ENCODE data around the gene METTL22.

METTL22 gene

DNA sequence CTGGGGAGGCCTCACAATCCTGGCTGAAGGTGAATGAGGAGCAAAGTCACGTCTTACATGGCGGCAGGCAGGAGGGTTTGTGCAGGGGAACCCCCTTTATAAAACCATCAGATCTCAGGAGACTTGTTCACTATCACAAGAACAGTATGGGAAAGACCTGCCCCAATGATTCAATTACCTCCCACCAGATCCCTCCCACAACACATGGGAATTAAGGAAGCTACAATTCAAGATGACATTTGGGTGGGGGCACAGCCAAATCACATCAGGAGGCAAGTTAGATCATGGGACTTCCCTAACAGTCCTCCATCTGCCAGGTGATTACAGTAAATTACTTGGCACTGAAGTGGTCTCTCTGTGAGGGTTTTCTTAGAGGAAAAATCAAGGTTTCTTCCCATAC is 36.5 kb upstream of the METTL22 start:
- Histone ChIP-seq H3K27me3 (ENCODE audit: insufficient read depth, low read depth, severe bottlenecking) (peaks cover 59% of the 10 kb centered on the region), H3K27ac (no peak overlapping the region), H3K4me3 (ENCODE audit: low read depth, low read length) (no peak overlapping the region), H3K36me3 (no peaks in the 10 kb centered on the region), H3K9me3 (ENCODE audit: severe bottlenecking) (no peaks in the 10 kb centered on the region)
- DNase-seq = no peak
- TF ChIP-seq CTCF (IDR thresholded peaks at IDR 0.05; ENCODE audit: low read depth, low read length) = no peak

GRCh38 chr16:8585857-8586256 is 35.6 kb upstream of the METTL22 start:
- TF ChIP-seq CTCF (IDR thresholded peaks at IDR 0.05; ENCODE audit: low read depth, low read length) = no peak
- no peak for DNase-seq
- H3K4me3 ChIP-seq (ENCODE audit: low read depth, low read length) = no peak overlapping the region
- peaks cover 64% of the 10 kb centered on the region for H3K27me3 ChIP-seq (ENCODE audit: insufficient read depth, low read depth, severe bottlenecking)
- no peaks in the 10 kb centered on the region for H3K36me3 ChIP-seq
- no peaks in the 10 kb centered on the region for H3K9me3 ChIP-seq (ENCODE audit: severe bottlenecking)
- H3K27ac ChIP-seq = no peak overlapping the region

DNA sequence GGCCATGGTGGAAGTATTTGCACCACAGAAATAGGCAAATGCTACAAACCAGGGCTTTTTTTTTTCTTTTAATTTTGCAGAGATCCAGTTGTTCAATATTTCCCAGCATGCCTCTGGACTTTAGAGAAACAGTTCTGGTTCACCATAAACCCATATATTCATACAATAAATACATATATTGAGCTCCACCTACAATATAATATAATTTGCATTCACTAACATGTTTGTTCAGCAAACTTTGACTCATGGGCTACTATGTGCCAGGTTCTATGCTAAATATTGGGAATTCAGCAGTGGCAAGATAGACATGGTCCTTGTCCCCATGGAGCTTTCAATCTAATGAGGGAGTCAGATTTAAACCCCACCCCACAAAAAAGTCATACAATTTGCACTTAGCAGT is 34.4 kb upstream of the METTL22 start:
- no peak for TF ChIP-seq CTCF (IDR thresholded peaks at IDR 0.05; ENCODE audit: low read depth, low read length)
- Histone ChIP-seq H3K27ac (no peak overlapping the region), H3K27me3 (ENCODE audit: insufficient read depth, low read depth, severe bottlenecking) (peaks cover 58% of the 10 kb centered on the region), H3K36me3 (no peaks in the 10 kb centered on the region), H3K4me3 (ENCODE audit: low read depth, low read length) (no peak overlapping the region), H3K9me3 (ENCODE audit: severe bottlenecking) (no peaks in the 10 kb centered on the region)
- DNase-seq = no peak

DNA sequence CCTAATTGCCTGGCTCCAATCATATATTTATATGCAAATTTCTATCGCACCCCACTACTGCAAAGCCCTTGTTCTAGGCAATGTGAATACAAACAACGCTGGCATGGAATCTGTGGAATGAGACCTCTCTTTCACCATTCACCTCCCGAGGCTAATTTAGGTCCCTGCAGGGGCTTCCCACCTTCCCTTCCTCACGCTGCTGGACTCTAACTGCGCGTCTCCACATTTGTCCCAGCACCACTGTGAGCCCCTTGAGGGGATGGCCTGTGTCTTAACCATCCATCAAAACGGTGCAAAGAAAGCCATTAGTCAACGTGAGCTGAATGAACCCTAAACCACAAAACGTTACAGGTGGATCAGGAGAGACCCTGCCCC is 32.8 kb upstream of the METTL22 start:
- Histone ChIP-seq H3K36me3 (no peaks in the 10 kb centered on the region), H3K4me3 (ENCODE audit: low read depth, low read length) (no peak overlapping the region), H3K27me3 (ENCODE audit: insufficient read depth, low read depth, severe bottlenecking) (peaks cover 64% of the 10 kb centered on the region), H3K27ac (no peak overlapping the region), H3K9me3 (ENCODE audit: severe bottlenecking) (no peaks in the 10 kb centered on the region)
- no peak for DNase-seq
- no peak for TF ChIP-seq CTCF (IDR thresholded peaks at IDR 0.05; ENCODE audit: low read depth, low read length)

DNA sequence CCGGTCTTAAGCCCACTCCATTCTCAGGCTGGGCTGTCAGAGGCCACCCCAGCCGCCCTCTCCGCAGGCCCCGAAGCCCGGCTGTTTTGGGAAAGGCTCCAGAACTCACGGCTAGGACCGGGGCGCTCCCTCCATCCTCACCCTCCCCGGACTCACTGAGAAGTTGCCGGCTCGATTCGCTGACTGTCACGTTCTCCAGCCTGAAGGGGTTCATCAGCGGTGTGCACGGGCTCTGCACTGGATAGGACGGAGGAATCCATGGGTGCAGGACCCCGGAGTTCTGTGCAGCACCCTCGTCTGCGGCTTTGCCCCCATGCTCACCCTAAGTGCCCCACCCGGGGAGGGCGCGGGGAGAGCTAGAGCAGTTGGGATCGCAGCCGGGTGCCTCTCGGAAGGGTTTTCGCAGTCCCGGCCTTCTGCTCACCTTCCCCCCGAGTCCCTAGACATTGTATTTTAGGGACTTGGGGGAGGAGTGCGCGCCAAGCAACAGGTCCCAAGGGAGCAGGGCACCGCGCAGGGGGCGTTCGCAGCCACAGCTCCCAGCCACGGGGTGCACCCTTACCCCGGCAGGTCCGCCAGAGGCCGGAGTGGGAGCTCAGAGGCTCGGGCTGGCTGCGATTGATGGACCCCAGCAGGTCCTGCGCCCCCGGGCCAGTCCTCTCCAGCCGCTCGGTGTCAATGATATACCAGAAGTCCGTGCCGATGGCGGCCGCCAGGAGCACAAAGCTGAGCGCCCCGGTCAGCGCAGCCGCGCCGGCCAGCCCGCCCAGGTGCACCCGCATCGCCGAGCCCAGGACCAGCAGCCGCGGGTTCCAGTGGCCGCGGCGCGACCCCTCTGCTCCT is 32.2 kb upstream of the METTL22 start:
- Histone ChIP-seq H3K27ac (no peak overlapping the region), H3K36me3 (no peaks in the 10 kb centered on the region), H3K9me3 (ENCODE audit: severe bottlenecking) (no peaks in the 10 kb centered on the region), H3K27me3 (ENCODE audit: insufficient read depth, low read depth, severe bottlenecking) (peaks cover 66% of the 10 kb centered on the region), H3K4me3 (ENCODE audit: low read depth, low read length) (no peak overlapping the region)
- no peak for DNase-seq
- TF ChIP-seq CTCF (IDR thresholded peaks at IDR 0.05; ENCODE audit: low read depth, low read length) = no peak

Data from WERI-Rb-1 (cell line).